Endothelial cell of umbilical vein (primary cell): ENCODE measurements around the gene P2RY2. TPM values are rescaled to one million over a fixed set of nuclear protein-coding genes. Genes with fewer than 3 reads are reported as not detected.

ENCODE experiments used
- BruUV-seq: library from RNA; stranded (reverse); fragments of 400-500 nt; replicated peaks from 2 replicates; lab custom pipeline; 2021; lab: Mats Ljungman, UMichigan
- CTCF ChIA-PET: fragments of 300-600, 350-600 bp; sonication (Branson Sonifier 250); formaldehyde crosslinking; loops from one replicate; lab custom pipeline; 2021; ENCODE audit warnings: antibody characterized with exemption, inconsistent platforms; lab: Charles Lee
- POLR2A ChIA-PET: fragments of 300-600, 350-600 bp; sonication (Branson Sonifier 250); formaldehyde crosslinking; loops from one replicate; lab custom pipeline; 2021; ENCODE audit warnings: antibody characterized with exemption, inconsistent platforms; lab: Charles Lee
- DNase-seq: peaks from one replicate; pipeline ENCODE4 v3.0.0-alpha.2; 2011; ENCODE audit warnings: low read depth, low spot score
- FAIRE-seq: peaks from 2 replicates; lab custom pipeline; 2011; peaks lifted over from hg19 to GRCh38; lab: Jason Lieb, UNC
- H2AFZ ChIP-seq: 2 replicates; pipeline ENCODE4 v1.6.0; 2012; ENCODE audit warnings: low read depth, low read length, control low read depth, inconsistent platforms
- H3K27ac ChIP-seq: 2 replicates; pipeline ENCODE4 v1.5.1; 2011; ENCODE audit warnings: low read depth, mild to moderate bottlenecking, control low read depth, low read length, moderate library complexity; ENCODE audit not compliant: insufficient read depth
- H3K27me3 ChIP-seq, 2 experiments: 2 replicates each; pipeline versions ENCODE4 v1.6.0 to v1.6.1; 2011; ENCODE audit warnings: low read length in 2 of 2, mixed read lengths in 1 of 2; ENCODE audit not compliant: control insufficient read depth in 2 of 2, insufficient read depth in 2 of 2
- H3K36me3 ChIP-seq, 2 experiments: 2 replicates in 1 of 2; 3 replicates in 1 of 2; pipeline ENCODE4 v1.5.1; 2011; ENCODE audit warnings: low read length in 2 of 2, mild to moderate bottlenecking in 1 of 2, moderate library complexity in 1 of 2; ENCODE audit not compliant: control insufficient read depth in 2 of 2, insufficient read depth in 2 of 2; ENCODE audit errors: extremely low read depth in 1 of 2
- H3K4me1 ChIP-seq: 3 replicates; pipeline ENCODE4 v1.5.1; 2011; ENCODE audit warnings: mild to moderate bottlenecking, low read length; ENCODE audit not compliant: control insufficient read depth, insufficient read depth; ENCODE audit errors: extremely low read depth
- H3K4me2 ChIP-seq: 2 replicates; pipeline ENCODE4 v1.6.1; 2011; ENCODE audit warnings: low read length, control low read depth, mixed read lengths; ENCODE audit not compliant: insufficient read depth
- H3K4me3 ChIP-seq, 3 experiments: fragments of 200-600 bp in 1 of 3; sonication (generic), shearing (Covaris generic) in 1 of 3; replicated peaks in 1 of 3; 2 replicates each; pipeline ENCODE4 v1.5.1; 2011 to 2016; ENCODE audit warnings: control low read depth in 3 of 3, low read length in 3 of 3, mild to moderate bottlenecking in 2 of 3, inconsistent platforms in 1 of 3, low read depth in 1 of 3, moderate library complexity in 1 of 3; ENCODE audit not compliant: insufficient read depth in 1 of 3
- H3K79me2 ChIP-seq: 2 replicates; pipeline ENCODE4 v1.6.0; 2012; ENCODE audit warnings: low read length, inconsistent platforms; ENCODE audit not compliant: control insufficient read depth, insufficient read depth
- H3K9ac ChIP-seq: replicated peaks from 2 replicates; pipeline ENCODE3; 2011; ENCODE audit warnings: low read length, control low read depth; ENCODE audit not compliant: insufficient read depth; ENCODE audit errors: extremely low read depth
- H3K9me1 ChIP-seq: replicated peaks from 3 replicates; pipeline ENCODE4 v1.6.0; 2011; ENCODE audit warnings: mild to moderate bottlenecking, low read length; ENCODE audit not compliant: control insufficient read depth, insufficient read depth; ENCODE audit errors: extremely low read depth
- H3K9me3 ChIP-seq: replicated peaks from 2 replicates; pipeline ENCODE4 v1.5.1; 2012; ENCODE audit warnings: low read length, inconsistent platforms; ENCODE audit not compliant: control insufficient read depth, insufficient read depth
- H4K20me1 ChIP-seq: replicated peaks from 2 replicates; pipeline ENCODE3; 2011; ENCODE audit warnings: mild to moderate bottlenecking, low read length; ENCODE audit not compliant: control insufficient read depth, insufficient read depth; ENCODE audit errors: extremely low read depth
- EZH2 ChIP-seq: IDR thresholded peaks from 2 replicates; pipeline ENCODE4 v1.6.1; 2012; ENCODE audit warnings: borderline replicate concordance, low read depth, mild to moderate bottlenecking, moderate library complexity, low read length, inconsistent platforms; ENCODE audit not compliant: severe bottlenecking
- FOS ChIP-seq: IDR thresholded peaks from 2 replicates; pipeline ENCODE4 v1.6.1; 2011; ENCODE audit warnings: mild to moderate bottlenecking, low read length, moderate library complexity, borderline replicate concordance; ENCODE audit not compliant: insufficient read depth
- GATA2 ChIP-seq: IDR thresholded peaks from 2 replicates; pipeline ENCODE4 v1.7.0; 2011; ENCODE audit warnings: low read depth, mild to moderate bottlenecking, moderate library complexity, mixed read lengths, low read length; ENCODE audit not compliant: insufficient read length, insufficient read depth
- JUN ChIP-seq: IDR thresholded peaks from 2 replicates; pipeline ENCODE4 v1.6.1; 2011; ENCODE audit warnings: borderline replicate concordance, low read depth; ENCODE audit not compliant: insufficient read length, insufficient read depth
- MYC ChIP-seq: IDR thresholded peaks from one replicate; pipeline ENCODE4 v1.6.1; 2011; ENCODE audit warnings: mild to moderate bottlenecking, low read depth, low read length
- POLR2AphosphoS5 ChIP-seq: IDR thresholded peaks from 2 replicates; pipeline ENCODE4 v1.6.1; 2012; ENCODE audit warnings: low read depth, mild to moderate bottlenecking, control low read depth, low read length, moderate library complexity; ENCODE audit not compliant: insufficient read depth
- dilution Hi-C: fragments of 300-500 bp; cut with MboI; formaldehyde crosslinking; loops from one replicate; pipeline ENCODE4 v1.15.0; 2019; ENCODE audit warnings: low sequenced_read_pairs; ENCODE audit not compliant: extremely low pct_ligation_motif_present
- intact Hi-C: fragments of 100-400 bp; cut with micrococcal nuclease; formaldehyde crosslinking; loops from one replicate; pipeline ENCODE4 v1.10.0; 2022
- polyA plus RNA-seq, 4 experiments: library from polyadenylated mRNA; depleted of rRNA in 3 of 4; stranded (reverse) in 3 of 4; unstranded in 1 of 4; fragments of >200 nt; gene quantifications; 2 replicates each; pipeline versions ENCODE4 v1.2.1 to v1.2.3, GENCODE V29; 2011 to 2012; ENCODE audit warnings: missing spikeins in 1 of 4
- total RNA-seq: library from RNA; stranded (reverse); gene quantifications from 2 replicates; pipeline ENCODE4 v1.2.3, GENCODE V29; 2021
- TF ChIP-seq, protein P1 (sequence below): IDR thresholded peaks from 2 replicates; pipeline ENCODE4 v1.6.1; 2011; ENCODE audit not compliant: insufficient read depth, insufficient read length

Gene P2RY2
- total and polyA plus RNA-seq, 2 donors (not counting 3 experiments of a cell fraction or from before 2014, with no cell fraction given) = 4.8 to 5.6 TPM

- no peaks in the 10 kb centered on the region for H3K79me2 ChIP-seq
- no peaks in the 10 kb centered on the region for H4K20me1 ChIP-seq
- BruUV-seq = no TSS peak
- H3K4me3 ChIP-seq = no peak overlapping the region
- CTCF ChIA-PET = interaction anchor here (0.7 to 4.9 kb wide), 5 partner anchors 11 to 143 kb away, joined by 3 to 26 read pairs (median 3); no protein-coding TSS in a partner anchor
- intact Hi-C loops (no loop called here), dilution Hi-C loops (no loop called here)
- no peaks in the 10 kb centered on the region for H3K9me3 ChIP-seq
- no peak overlapping the region for H3K27ac ChIP-seq
- POLR2A ChIA-PET = no interaction called here
- DNase-seq (no peak), FAIRE-seq (peak; percentile 62)
- no peak overlapping the region for H3K4me2 ChIP-seq
- TF ChIP-seq FOS (peak; percentile 27), POLR2AphosphoS5 (no peak)
- H3K4me1 ChIP-seq = peaks cover 6% of the 10 kb centered on the region
- H3K27me3 ChIP-seq = no peaks in the 10 kb centered on the region
- H3K9ac ChIP-seq = no peak overlapping the region
- no peaks in the 10 kb centered on the region for H3K36me3 ChIP-seq
- no peak overlapping the region for H2AFZ ChIP-seq
- no peaks in the 10 kb centered on the region for H3K9me1 ChIP-seq
Measured at GRCh38 chr11:73192272-73192671, 25.8 kb upstream of the P2RY2 start.

DNA sequence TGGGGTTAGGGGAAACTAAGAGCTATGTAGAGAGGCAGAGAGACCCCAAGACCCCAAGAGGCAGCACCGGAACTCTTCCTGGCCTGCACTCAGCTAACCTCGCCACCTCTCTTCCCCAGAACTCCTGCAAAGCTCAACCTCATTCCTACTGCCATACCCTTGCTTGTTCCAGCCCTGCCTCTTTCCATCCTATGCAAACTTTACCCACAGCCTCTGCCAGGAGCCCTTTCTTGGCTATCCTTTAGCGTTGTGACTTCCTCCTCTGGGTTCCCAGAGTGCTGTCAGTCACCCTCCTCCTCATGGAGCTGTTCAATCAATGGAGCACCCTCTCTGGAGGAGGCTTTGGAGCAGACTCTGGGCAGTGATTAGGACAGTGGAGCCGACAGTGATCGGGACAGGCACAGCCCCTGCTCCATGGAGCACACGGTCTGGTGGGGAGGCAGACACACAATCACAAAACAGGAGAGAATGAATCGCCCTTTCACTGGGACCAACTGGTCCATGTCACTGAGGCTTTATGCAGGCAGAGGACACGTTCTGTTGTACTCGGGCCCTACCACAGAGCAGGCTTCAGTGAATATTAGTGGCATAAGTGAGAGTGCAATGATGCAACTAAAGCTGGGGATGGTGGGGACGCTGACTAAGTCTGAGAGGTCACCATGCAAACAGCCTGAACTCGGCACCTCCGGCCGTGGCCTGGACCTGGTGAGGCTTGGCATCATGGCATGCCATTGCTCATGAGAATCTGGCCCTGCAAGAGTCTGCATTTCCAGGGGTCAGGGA lies 24.6 kb upstream of the P2RY2 start:
- H3K9me1 ChIP-seq = no peaks in the 10 kb centered on the region
- ChIA-PET POLR2A (no interaction called here), CTCF (interaction anchor here (0.7 to 2.0 kb wide), 5 partner anchors 8 to 142 kb away, joined by 3 to 7 read pairs (median 3); no protein-coding TSS in a partner anchor)
- no peak overlapping the region for H2AFZ ChIP-seq
- TF ChIP-seq FOS (no peak), EZH2 (no peak), POLR2AphosphoS5 (no peak), GATA2 (no peak), JUN (no peak), MYC (no peak)
- TF ChIP-seq, protein P1, sequence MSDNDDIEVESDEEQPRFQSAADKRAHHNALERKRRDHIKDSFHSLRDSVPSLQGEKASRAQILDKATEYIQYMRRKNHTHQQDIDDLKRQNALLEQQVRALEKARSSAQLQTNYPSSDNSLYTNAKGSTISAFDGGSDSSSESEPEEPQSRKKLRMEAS = no peak
- no peaks in the 10 kb centered on the region for H3K36me3 ChIP-seq
- H3K4me2 ChIP-seq = no peak overlapping the region
- H3K4me3 ChIP-seq = no peak overlapping the region
- BruUV-seq = no TSS peak
- no peaks in the 10 kb centered on the region for H4K20me1 ChIP-seq
- H3K4me1 ChIP-seq = peaks cover 13% of the 10 kb centered on the region
- DNase-seq = no peak
- no peaks in the 10 kb centered on the region for H3K79me2 ChIP-seq
- H3K27ac ChIP-seq = no peak overlapping the region
- intact Hi-C loops = no loop called here
- dilution Hi-C loops = no loop called here
- no peak for FAIRE-seq
- no peaks in the 10 kb centered on the region for H3K27me3 ChIP-seq
- no peak overlapping the region for H3K9ac ChIP-seq
- no peaks in the 10 kb centered on the region for H3K9me3 ChIP-seq
